SW 1271 (cell line): Measurements from ENCODE around the gene PCSK4.
"Not testable (repeated sequence)": the region's sequence is repeated elsewhere in the genome, so short reads cannot be mapped to it uniquely, and the experiment has no call there.

Source experiments
- DNase-seq, 2 experiments: peaks; one replicate each; lab custom pipeline; 2025; lab: John Stamatoyannopoulos, UW

The PCSK4 gene

DNA sequence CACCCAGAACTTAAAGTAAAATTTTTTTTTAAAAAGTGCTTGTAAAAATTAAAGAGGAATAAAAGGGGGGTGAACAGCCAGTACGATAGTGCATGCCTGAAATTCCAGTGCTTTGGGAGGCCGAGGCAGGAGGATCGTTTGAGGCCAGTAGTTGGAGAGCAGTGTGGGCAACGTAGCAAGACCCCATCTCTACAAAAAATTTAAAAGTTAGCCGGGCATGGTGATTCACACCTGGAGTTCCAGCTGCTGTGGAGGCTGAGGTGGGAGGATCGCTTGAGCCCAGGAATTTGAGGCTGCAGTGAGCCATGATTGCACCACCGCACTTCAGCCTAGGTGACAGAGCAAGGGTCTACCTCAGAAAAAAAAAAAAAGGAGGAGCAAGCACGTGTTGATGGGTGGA lies 14.9 kb upstream of the PCSK4 start:
- DNase-seq: no peak

DNA sequence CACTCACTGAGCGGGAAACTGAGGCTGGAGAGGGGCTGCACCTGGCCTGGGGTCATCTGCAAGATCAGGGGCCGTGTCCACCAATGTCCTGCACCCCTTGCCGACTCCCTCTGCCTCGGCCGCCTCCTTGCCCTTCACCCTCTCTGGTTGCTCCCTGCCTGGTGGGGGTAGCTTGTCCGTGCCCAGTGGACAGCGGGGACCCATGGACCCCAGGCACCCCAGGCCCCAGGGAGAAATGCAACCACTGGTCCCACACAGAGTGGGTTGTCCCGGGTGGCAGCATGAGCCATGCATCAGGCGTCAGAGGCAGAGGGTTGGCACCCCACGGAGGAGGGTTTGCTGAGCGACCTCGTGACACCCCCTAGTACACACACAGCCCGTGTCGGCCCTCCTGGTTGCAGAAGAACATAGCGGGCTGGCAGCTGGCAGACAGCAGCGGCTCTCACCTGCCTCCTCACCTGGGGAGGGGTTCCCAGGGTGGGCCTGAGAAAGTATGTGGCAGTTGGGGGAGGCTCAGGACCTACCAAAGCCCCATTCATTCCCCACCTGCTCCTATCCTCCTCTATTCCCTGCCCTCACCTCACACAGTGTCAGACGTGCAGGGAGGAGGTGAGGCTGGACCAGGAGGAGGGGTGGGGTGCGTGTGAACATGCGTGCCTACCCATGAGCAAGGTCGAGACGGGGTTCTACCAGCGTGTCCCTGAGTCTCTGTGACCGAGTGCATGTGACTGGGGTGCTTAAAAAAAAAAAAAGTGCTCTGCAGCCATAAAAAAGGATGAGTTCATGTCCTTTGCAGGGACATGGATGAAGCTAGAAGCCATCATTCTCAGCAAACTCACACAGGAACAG lies 14.0 kb upstream of the PCSK4 start:
- no peak for DNase-seq

DNA sequence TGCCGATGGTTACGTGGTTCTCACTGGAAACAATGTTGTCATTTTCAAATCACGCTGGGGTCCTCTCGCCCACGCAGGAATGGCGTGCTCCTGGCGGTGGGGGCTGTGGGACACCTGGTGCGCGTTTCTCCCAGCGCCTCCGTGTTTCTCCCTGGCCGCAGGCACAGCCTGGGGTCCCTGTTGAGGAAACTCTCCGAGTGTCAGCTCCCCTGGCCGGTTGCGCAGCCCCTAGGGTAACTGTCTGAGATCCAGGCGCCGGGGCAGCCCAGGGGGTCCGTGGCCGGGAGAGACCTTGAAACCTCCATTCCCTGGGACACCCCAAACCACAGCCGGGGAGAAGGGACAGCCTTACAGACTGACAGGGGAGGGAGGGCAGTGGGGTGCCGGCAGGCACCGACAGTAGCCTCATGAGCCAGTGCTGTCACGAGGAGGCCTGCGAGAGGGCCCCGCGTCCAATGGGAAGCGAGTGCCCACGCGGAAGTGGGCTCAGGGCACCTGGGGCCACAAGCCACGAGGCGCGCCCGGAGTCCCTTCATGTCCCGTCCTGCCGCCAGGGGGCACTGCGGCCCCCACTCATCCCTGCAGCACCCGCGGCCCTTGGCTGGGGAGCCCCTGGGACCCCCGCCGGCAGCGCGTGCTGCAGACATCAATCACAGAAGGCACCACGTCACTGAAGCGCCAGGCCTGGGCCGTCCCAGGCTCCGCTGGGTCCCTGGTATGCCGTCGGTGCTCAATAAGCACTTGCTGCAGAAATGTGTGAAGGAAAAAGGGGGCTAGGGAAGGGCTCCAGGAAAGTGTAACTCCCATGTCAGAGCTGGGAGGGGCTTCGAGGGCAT lies 13.2 kb upstream of the PCSK4 start:
- no peak for DNase-seq

DNA sequence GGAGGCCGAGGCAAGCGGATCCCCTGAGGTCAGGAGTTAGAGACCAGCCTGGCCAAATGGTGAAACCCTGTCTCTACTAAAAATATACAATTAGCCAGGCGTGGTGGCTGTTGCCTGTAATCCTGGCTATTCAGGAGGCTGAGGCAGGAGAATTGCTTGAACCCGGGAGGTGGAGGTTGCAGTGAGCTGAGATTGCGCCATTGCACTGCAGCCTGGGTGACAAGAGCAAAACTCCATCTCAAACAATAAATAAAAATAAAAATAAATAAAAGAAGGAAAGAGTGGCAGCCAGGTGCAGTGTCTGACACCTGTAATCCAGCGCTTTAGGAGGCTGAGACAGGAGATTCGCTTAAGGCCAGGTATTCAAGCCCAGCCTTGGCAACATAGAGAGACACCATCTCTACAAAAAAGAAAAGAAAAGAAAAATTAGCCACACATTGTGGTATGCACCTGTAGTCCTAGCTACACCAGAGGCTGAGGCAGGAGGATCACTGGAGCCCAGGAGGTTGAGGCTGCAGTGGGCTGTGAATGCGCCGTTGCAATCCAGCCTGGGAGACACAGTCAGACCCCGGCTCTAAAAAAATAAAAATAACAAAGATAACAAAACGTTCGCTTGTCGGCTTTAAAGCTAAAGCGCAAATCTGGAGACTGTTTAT lies 12.4 kb upstream of the PCSK4 start:
- DNase-seq: no peak

DNA sequence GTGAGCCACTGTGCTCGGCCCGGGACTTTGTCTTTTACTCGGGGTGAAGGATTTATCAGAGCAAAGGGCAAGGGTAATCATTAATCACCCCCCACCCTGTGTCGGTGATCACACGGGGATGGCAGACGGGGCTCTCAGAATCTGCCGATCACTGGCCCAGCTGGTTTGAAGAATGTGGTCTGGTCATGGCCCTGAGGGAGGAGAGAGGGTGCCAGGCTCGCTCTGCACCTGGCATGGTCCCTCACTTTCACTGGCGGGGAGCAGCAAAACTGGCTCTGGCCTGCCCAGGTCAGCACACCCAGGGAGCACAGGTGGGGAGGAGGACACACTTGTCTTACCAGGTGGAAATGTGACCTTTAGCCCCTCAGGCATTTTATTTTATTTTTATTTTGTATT lies 11.0 kb upstream of the PCSK4 start:
- no peak for DNase-seq

DNA sequence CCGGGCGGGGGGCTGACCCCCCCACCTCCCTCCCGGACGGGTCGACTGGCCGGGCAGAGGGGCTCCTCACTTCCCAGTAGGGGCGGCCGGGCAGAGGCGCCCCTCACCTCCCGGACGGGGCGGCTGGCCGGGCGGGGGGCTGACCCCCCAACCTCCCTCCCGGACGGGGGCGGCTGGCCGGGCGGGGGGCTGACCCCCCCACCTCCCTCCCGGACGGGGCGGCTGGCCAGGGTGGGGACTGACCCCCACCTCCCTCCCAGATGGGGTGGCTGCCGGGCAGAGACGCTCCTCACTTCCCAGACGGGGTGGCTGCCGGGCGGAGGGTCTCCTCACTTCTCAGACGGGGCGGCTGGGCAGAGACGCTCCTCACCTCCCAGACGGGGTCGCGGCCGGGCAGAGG lies 9.1 kb upstream of the PCSK4 start:
- DNase-seq: not testable (repeated sequence)

DNA sequence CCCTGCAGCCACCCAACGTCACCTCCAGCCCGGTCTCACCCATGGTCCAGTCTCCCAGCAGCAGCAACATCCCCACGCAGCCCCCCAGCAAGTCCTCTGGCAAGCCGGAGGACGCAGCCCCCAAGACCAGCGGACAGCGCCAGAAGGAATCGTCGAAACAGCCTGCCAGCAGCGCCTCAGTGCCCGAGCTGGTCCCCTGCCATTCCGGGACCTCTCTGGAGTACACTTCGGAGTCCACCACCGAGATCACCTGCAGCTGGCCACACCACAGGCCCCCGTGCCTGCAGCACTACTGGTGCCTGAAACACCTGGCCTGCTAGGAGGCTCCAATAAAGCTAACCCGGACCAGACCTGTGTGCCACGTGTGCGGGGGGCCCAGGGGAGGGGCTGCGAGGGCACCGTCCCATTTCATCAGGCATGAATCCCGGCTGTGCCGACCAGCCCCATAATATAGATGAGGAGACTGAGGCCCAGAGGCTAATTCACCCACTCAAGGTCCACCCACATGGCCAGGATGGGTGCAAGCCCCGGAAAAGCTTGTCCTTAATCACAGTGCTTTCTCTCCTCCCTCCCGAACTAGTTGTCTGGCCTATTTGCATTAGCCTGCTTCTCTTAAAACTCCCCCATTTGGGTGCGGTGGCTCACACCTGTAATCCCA lies 7.6 kb upstream of the PCSK4 start:
- DNase-seq: no peak

DNA sequence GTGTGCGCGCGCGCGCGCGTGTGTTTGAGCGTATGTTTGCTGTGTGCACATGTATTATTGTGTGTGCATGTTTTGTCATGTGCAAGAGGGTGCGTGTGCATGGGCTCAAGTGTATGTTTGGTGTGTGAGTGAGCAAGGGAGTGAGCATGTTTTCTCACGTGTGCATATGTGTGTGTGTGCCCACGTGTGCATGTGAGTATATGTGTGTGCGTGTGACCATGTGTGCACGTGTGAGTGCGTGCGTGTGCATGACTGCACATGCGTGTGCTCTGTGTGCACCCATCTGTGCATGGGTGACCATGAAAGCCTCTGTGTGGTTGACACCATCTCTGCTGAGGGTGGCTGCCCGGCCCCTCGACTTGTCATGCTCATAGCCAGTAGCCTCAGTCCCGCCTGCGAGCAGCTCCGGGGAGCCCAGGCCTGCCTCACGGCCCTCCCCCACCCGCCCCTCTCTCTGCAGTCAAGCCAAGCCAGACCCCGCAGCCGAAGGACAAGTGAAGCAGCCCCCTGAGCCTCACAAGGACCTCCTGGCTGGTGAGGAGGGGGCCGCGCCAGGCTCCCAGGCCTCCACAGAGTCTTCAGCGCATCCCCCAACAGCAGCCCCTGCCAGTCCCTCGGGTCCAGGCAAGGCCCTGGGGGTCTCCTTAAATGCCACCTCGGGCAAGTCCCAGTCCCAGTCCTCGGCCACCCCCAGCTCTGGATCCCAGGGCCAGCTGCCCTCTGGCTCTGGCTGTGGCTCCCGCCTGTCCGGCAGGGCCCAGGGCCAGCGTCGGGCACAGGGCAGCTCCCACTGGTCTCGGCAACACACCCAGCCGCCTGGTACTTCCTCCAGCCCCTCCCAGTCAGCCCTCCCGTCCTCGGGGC lies 6.8 kb upstream of the PCSK4 start:
- no peak for DNase-seq

DNA sequence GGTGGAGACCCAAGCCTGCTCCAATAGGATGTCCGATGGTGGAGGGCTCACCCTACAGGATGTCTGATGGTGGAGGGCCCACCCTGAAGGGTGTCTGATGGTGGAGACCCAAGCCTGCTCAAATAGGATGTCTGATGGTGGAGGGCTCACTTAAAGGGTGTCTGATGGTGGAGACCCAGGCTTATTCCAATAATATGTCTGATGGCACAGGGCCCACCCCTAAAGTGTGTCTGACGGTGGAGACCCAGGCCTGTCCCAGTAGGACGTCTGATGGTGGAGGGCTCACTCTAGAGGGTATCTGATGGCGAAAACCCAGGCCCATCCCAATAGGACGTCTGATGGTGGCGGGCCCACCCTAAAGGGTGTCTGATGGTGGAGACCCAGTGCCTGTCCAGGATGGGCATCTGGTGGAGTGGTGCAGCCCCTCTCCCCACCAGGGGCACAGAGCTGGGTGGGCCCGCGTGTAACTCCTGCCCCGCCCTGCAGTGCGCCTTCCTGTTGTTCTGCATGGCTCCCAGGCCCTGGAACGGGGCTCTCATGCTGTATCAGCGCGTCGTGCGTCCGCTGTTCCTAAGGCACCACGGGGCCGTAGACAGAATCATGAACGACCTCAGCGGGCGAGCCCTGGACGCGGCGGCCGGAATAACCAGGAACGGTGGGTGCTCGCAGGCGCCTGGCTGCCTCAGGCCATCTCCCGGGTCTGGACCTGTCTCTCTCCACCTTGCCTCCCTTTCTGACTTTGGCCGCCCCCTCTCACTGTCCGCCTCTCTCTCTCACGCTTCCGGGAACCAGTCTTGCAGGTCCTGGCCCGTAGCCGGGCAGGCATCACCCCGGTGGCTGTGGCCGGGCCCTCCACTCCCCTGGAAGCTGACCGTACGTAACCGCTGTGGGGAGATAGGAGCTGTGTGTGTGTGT lies 5.9 kb upstream of the PCSK4 start:
- DNase-seq: no peak

DNA sequence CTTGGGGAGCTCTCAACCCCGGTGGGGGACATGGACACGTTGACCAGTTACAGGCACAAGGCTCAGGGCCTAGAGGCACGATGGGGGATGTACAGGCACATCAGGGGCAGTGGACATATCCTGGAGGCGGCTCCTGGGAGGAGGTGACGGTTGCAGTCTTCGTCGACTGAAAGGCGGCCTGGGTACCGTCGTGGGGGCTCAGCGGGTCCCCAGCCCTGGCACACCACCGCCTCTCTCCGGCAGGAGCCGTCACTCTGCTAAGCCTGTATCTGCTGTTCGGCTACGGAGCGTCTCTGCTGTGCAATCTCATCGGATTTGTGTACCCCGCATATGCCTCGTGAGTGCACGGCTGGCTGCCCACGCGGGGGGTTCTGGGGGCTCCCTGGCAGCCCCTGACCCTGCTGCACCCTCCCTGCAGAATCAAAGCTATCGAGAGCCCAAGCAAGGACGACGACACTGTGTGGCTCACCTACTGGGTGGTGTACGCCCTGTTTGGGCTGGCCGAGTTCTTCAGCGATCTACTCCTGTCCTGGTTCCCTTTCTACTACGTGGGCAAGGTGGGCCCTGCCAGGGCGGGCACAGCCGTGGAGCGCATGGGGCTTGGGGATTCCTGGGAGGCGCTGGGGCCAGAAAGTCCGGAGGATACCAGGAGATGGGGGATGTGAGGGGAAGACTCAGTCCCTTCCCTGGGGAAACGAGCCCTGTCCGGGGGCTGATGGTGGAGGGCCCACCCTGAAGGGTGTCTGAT lies 5.1 kb upstream of the PCSK4 start:
- DNase-seq: no peak

DNA sequence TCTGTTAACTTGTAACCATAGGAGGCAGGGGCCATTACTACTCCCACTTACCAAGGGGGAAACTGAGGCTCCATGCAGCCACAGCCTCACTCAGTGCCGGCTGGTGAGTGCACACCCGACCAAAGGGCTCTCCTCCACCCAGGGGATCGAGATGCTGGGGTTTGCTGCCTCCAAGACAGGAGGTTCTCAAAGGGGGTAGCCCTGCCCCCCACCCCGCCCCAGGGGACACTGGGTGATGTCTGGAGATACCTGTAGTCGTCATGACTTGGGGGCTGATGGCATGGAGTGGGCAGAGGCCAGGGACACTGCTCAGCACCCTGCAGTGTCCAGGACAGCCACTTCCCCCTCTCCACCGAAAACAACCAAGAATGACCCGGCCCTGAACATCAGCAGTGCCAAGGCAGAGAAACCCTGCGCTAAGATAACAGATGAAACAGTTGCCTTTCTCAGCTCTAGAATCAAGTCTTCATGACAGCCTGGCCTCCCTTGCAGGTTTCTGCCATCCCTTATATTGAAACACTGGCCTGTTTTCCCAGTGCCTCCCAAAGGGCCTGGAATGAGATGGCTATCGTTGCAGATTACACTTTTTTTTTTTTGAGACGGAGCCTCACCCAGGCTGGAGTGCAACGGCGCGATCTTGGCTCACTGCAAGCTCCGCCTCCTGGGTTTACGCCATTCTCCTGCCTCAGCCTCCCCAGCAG lies 4.1 kb upstream of the PCSK4 start:
- DNase-seq: no peak

DNA sequence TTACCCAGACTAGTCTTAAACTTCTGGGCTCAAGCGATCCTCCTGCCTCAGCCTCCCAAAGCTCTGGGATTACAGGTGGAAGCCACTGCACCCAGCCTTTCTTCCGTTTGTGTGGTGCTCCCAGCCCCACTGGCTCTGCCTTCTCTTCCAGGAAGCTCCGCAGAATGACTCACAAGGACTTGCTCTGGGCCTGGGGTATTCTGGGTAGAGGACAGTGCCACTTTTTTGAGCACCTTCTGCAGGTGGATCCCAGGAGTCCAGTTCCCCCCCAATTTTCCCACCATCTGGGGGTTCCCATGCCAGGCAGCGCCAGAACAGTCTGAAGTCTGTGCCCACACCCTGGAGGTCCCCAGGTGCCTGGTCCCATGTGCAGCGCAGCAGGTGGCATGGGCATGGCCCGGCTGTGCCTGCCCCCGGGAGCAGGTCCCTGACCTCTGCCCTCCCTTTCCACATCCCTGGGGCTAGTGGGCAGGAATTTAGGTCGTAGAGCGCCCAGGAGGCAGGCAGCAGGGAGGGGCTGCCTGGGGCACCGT lies 2.4 kb upstream of the PCSK4 start:
- DNase-seq: no peak

DNA sequence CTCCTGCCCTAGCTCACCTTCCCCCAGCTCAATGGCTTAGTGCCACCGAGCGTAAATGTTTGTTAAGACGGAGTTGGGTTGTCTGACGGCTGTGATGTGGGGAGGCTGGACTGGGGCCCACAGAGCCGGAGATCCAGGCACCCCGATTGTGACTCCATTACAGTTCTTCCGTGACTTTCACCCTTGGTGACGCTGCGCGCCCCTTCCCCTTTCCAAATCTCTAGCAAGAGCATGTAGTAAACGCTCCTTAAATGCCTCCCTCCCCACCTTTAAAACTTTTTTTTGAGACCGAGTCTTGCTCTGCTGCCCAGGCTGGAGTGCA lies 1.7 kb upstream of the PCSK4 start:
- no peak for DNase-seq

DNA sequence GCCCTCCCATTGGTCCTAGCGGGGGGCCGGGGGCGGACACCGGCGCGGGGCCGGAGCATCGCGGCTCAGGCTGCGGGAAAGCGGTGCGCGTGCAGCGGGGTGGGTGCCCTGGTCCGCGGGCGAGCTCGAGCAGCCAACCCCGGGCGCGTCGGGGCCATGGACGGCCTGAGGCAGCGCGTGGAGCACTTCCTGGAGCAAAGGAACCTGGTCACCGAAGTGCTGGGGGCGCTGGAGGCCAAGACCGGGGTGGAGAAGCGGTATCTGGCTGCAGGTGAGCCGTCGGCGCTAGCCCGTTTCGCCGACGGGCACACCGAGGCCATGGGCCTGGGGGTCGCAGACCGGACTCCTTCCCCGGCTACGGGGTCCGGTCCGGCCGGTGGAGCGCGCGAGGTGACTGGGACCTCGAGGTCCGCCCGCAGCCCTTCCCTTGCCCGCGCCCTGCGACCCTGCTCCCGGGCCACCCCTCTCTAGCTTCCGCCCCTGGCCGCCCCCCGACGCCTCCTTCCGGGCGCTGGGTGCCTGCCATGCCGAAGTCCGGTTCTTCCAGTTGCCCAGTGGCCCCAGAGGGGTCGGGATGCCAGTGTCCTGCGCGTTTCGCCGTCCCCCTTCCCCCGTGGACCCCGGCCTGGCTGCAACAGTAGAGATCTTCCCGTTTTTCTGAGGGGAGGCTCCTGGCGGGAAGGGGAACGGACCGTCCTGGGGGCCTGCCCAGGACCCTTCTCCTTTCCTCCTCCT lies 1.1 kb upstream of the PCSK4 start, which contains the start of gene REEP6:
Gene REEP6 (plus strand): TSS at position 68 of the 735 bp plus-strand sequence. CDS start 89 bp downstream, at position 157.
- DNase-seq: no peak

DNA sequence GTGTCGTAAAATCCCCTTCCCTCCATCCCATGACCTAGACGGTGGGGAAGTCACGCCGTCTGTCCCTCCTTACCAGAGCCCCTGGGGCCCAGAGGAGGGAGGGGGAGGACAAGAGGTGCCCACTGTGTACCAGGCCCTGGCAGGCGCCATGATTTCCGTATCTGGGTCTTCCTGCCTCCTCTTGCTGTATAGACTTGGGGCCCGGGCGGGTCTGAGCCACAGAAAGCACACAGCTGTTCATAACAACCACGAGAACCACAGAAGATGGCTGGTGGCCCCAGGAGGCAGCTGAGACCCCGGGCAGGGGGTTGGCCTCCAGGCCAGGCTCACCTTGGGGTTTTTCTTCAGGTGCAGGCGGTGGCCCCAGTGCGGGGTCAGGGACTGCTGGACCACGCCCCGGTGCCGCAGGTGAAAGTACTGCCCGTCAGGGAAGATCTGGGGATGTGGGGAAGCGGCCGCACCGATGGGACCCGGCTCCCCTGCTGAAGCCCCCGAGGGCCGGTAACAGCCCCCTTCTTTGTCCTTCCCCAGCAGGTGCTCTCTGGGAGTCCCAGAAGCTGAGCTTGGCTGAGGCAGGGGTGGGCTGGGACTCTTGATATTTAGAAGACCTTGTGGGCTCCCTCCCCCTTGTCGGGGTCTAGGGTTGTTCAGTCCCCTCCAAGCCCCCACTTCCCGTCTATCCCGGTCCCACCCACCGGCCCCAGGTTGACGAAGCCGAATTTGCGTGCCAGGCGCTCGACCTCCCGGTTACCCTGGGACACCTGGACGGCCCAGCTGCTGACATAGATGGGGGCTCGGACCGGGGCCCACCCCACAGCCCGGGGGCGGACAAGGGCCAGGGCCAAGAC lies 463 bp downstream of the PCSK4 start:
- DNase-seq: no peak

DNA sequence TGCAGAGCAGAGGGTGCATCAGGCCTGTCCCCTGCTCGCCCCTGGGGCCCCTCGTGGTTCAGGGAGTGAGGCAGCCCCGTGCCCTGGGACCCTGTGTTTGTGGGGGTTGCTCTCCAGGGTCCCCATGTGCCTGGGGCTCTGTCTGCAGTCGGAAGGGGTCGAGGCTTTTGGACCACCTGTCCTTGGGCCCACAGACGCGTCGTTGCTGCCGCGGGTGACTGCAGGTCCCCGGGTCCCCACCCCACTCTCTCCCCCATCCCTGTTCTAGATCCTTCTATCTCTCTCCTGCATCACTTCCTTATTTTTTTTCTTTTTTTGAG lies 1.9 kb downstream of the PCSK4 start:
- no peak for DNase-seq
